UCSD-AML1 (cell line): ENCODE measurements around the gene KLK7.
"Not testable (repeated sequence)": the region's sequence is repeated elsewhere in the genome, so short reads cannot be mapped to it uniquely, and the experiment has no call there.

Source experiments
- DNase-seq: peaks from one replicate; lab custom pipeline; 2025; ENCODE audit not compliant: unreplicated experiment; lab: John Stamatoyannopoulos, UW

The KLK7 gene

GRCh38 chr19:51012661-51013190 is 29.0 kb upstream of the KLK7 start:
- DNase-seq, result no peak

- no peak for DNase-seq
Measured at GRCh38 chr19:51010066-51010795, 26.5 kb upstream of the KLK7 start.

- no peak for DNase-seq
Measured at GRCh38 chr19:51009061-51009891, 25.6 kb upstream of the KLK7 start.

GRCh38 chr19:51007488-51007887 is 23.8 kb upstream of the KLK7 start:
- no peak for DNase-seq

- DNase-seq, result no peak
Measured at GRCh38 chr19:51006406-51006805, 22.7 kb upstream of the KLK7 start.

- DNase-seq, result no peak
Measured at GRCh38 chr19:51005248-51005647, 21.5 kb upstream of the KLK7 start.

- no peak for DNase-seq
Measured at GRCh38 chr19:51003316-51003715, 19.6 kb upstream of the KLK7 start.

- DNase-seq, result no peak
Measured at GRCh38 chr19:51002542-51003311, 19.0 kb upstream of the KLK7 start.

- DNase-seq, result no peak
Measured at GRCh38 chr19:51002089-51002532, 18.4 kb upstream of the KLK7 start.

- no peak for DNase-seq
Measured at GRCh38 chr19:51001515-51001914, 17.8 kb upstream of the KLK7 start, which contains the start of gene KLK8. KLK8 (minus strand) TSS chr19:51001604; CDS start chr19:51001167, 437 bp downstream.

- no peak for DNase-seq
Measured at GRCh38 chr19:51000981-51001380, 17.3 kb upstream of the KLK7 start.

- DNase-seq, result no peak
Measured at GRCh38 chr19:51000426-51000825, 16.7 kb upstream of the KLK7 start.

GRCh38 chr19:50998686-50999085 is 15.0 kb upstream of the KLK7 start:
- DNase-seq, result no peak

- no peak for DNase-seq
Measured at GRCh38 chr19:50998061-50998460, 14.3 kb upstream of the KLK7 start.

- no peak for DNase-seq
Measured at GRCh38 chr19:50994129-50994528, 10.4 kb upstream of the KLK7 start.

- DNase-seq, result no peak
Measured at GRCh38 chr19:50992666-50993035, 8.9 kb upstream of the KLK7 start.

- not testable (repeated sequence) for DNase-seq
Measured at GRCh38 chr19:50984416-50984815, 699 bp upstream of the KLK7 start.

- DNase-seq, result no peak
Measured at GRCh38 chr19:50982186-50982585, 1.5 kb downstream of the KLK7 start.

GRCh38 chr19:50981587-50982146 is 2.0 kb downstream of the KLK7 start:
- DNase-seq, result no peak

GRCh38 chr19:50980208-50980607 is 3.5 kb downstream of the KLK7 start:
- DNase-seq, result no peak

- DNase-seq, result no peak
Measured at GRCh38 chr19:50979758-50980157, 4.0 kb downstream of the KLK7 start.
